KOPT-K1 (cell line): ENCODE measurements around the gene HSP90AB1.

Experiments used
- H3K27ac ChIP-seq: fragments of 200-600 bp; sonication (generic); 2 replicates; pipeline ENCODE4 v1.5.1; 2016; ENCODE audit warnings: antibody characterized with exemption, mild to moderate bottlenecking, low read depth, low read length; ENCODE audit not compliant: poor library complexity, severe bottlenecking
- H3K36me3 ChIP-seq: fragments of 200-600 bp; sonication (generic); 2 replicates; pipeline ENCODE4 v1.5.1; 2017; ENCODE audit warnings: antibody characterized with exemption, mild to moderate bottlenecking, low read length, moderate library complexity; ENCODE audit not compliant: insufficient read depth
- H3K9me3 ChIP-seq: fragments of 200-600 bp; sonication (generic); 2 replicates; pipeline ENCODE4 v1.5.1; 2017; ENCODE audit warnings: antibody characterized with exemption, low read length, mild to moderate bottlenecking; ENCODE audit not compliant: insufficient read depth, poor library complexity, severe bottlenecking

HSP90AB1 gene

DNA sequence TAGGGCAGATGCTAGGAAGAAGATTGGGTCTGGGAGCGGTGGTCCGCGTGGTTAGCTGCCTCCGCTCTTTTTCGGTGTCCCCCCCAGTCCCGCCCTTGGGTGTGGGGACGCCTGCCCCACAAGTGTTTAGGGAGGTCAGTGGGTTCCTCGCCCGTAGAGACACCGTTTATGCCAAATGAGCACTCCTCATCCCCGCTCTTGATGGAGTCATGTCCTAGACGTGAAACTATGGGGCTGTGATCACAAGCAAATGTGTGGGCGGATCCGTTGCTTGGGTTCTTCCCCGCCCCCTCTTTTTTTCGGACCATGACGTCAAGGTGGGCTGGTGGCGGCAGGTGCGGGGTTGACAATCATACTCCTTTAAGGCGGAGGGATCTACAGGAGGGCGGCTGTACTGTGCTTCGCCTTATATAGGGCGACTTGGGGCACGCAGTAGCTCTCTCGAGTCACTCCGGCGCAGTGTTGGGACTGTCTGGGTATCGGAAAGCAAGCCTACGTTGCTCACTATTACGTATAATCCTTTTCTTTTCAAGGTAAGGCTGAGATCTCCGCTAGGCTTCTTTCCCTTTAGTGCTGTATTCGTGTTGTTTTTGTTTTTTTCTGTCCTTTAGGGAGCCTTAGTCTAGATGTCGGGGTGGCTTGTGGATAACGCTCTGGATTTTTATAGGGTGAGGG, at the start of gene HSP90AB1:
Gene HSP90AB1 (plus strand): TSS at position 439 of the 675 bp plus-strand sequence. CDS start 1,529 bp downstream, outside the sequence.
- Histone ChIP-seq H3K27ac (peak within 1 kb of the TSS; percentile 89), H3K9me3 (no peaks in the 10 kb centered on the region), H3K36me3 (peaks cover 45% of the 10 kb centered on the region)

DNA sequence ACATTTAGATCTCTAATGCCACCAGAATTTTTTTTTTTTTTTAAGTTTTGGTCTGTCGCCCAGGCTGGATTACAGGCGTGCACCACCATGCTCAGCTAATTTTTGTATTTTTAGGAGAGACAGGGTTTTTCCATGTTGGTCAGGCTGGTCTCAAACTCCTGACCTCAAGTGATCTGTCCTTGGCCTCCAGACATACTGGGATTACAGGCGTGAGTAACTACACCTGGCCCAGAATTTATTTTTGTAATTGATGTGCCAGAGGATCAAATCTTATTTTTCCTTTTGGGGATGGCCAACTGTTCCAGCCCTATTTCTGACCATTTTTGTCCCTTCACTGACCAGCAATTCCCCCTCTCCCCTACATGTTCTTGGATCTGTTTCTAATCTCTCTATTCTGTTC, 48.2 kb upstream of the HSP90AB1 start:
- no peaks in the 10 kb centered on the region for H3K36me3 ChIP-seq

DNA sequence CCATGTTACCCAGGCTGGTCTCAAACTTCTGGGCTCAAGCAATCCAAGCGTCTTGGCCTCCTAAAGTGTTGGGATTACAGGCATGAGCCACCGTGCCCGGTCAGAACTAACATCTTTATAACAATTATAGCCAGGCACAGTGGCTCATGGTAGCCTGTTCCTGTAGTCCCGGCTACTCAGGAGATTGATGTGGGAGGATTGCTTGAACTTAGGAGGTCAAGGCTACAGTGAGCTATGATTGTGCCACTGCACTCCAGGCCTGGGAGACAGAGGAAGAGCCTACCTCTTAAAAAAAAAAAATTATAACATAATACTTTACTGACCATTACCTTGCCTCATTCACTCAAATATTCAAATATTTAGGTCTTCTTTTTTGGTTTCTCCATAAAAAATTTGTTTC, 47.0 kb upstream of the HSP90AB1 start:
- Histone ChIP-seq H3K36me3 (no peaks in the 10 kb centered on the region), H3K27ac (no peak overlapping the region), H3K9me3 (no peaks in the 10 kb centered on the region)

More for the DNA sequence above, 48.2 kb upstream of the HSP90AB1 start:
- Histone ChIP-seq H3K27ac (no peak overlapping the region), H3K9me3 (no peaks in the 10 kb centered on the region)

DNA sequence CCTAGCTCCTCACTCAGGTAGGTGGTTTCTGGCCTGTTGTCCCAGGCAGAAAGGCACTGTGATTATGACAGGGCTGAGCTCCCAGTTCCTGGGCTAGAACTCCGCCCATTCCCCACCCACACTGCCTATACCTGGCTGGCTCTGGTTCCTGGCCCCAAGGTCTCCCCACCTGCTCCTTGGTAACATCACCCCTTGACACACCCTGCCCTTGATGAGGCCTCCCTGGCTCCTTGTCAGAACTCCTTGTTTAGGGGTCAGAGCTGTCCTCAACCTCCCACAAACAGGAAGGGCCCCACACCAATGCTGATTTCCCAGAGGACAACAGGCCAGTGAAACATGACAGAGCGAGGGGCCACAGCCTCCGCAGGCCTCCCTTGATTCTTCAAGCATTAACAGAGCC, 45.7 kb upstream of the HSP90AB1 start:
- no peak overlapping the region for H3K27ac ChIP-seq

DNA sequence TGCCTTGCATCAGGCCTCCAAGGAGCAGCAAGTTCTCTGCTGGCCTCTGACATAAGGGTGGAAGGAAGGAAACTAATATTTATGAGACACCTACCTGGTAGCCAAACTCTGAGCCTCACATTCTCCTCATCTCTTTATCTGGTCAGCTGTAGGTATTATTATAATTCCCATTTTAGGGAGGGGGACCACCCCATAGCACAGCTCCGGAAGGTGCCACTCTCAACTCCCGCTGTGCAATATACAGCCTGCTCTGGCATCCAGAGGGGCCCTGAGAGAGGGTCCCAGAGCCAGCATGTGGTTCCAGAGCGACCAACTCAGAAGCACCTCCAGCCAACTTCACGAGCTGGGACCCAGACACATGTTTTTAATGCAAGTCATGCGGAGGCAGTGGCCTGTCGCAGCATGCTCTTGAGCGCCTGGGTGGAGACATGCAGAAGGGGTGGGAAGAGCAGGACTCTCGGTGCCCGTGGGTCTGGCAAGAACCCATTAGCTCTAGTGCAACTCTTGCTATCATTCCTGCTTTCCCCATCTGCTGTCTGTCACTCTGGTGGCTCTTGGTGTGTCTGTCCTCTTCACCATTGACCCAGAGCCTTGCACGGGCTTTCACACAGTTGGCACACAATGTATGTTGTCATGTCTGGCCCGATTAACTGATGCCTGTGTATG, 45.1 kb upstream of the HSP90AB1 start:
- H3K36me3 ChIP-seq: no peaks in the 10 kb centered on the region
- no peaks in the 10 kb centered on the region for H3K9me3 ChIP-seq
- no peak overlapping the region for H3K27ac ChIP-seq

More for the DNA sequence above, 45.7 kb upstream of the HSP90AB1 start:
- Histone ChIP-seq H3K9me3 (no peaks in the 10 kb centered on the region), H3K36me3 (no peaks in the 10 kb centered on the region)

DNA sequence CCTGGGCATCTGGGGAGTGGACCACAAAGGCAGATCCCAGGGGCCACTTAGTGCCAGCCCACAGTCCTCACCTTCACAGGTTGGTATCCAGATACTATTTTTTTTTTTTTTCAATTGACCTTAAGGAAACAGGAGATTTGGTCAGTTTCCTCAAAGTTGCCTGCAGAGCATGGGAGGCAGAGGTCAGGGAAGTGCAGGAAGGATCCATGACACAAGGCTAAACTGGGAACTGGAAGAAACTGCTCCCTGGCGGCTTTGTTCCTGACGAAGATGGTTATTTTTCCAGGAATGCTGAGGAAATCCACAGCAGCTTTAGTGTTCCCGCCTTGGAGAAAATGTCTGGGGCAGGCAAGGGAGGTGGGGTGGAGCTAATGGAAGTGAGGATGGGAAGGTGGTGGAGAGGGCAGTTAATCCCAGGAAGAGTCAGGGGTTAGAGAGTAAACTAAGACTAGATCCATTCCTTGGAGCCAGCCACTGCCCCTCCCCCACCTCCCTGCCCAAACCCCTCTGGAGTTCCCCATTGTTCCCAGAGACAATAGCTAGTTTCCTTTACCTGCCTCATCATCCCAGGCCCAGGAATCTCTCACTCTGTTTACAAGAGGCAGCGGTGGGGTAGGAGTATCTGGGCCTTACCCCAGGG, 44.4 kb upstream of the HSP90AB1 start:
- H3K9me3 ChIP-seq: no peaks in the 10 kb centered on the region
- H3K27ac ChIP-seq: no peak overlapping the region

DNA sequence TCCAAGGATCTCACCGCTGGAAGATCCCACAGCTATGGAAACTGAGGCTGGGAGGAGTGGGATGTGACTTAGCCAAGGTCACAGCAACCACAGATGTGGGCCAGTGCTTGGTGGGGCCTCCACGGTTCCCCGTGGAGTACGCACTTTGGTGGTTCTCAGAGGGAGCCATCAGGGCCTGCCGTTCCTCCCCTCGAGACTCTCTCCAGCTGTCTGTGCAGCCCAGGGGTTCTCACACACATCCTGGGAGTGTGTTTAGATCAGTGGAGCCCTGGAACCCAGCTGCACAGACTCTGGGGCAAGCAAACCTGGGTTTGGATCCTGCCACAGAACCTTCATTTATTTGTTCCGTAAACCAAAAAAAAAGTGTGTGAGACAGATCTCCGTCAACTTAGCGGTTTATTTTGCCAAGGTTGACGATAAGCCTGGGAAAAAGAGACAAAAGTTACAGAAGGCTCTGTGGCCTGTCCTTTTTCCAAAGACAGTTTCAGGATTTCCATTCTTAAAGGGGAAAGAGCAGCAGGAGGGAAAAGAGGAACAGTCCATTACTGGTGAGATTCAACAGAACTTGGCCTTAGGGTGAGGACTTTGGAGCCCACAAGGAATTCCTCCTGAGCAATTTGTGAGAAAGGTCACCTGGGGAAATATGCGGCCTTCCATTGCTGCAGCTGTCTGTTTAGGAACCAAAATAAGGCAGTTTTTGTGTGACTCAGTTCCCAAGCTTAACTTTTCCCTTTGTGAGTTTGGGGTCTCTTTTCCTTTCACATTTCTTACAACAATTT, 43.7 kb upstream of the HSP90AB1 start:
- no peaks in the 10 kb centered on the region for H3K9me3 ChIP-seq
- no peaks in the 10 kb centered on the region for H3K36me3 ChIP-seq
- H3K27ac ChIP-seq: no peak overlapping the region

More for the DNA sequence above, 44.4 kb upstream of the HSP90AB1 start:
- no peaks in the 10 kb centered on the region for H3K36me3 ChIP-seq

DNA sequence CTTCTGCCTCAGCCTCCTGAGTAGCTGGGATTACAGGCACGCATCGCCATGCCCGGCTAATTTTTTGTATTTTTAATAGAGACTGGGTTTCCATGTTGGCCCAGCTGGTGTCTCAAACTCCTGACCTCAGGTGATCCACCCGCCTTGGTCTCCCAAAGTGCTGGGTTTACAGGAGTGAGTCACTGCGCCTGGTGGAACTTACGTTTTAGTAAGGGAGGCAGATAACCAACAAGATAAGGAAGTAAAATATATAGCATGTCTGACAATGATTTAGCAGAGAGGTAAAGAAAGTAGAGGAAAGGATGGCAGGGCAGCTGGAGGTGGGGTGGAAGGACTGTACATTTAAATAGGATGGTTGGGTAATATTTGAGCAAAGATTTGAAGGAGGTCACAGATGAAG, 42.9 kb upstream of the HSP90AB1 start:
- H3K36me3 ChIP-seq: no peaks in the 10 kb centered on the region
- no peak overlapping the region for H3K27ac ChIP-seq
- H3K9me3 ChIP-seq: no peaks in the 10 kb centered on the region

DNA sequence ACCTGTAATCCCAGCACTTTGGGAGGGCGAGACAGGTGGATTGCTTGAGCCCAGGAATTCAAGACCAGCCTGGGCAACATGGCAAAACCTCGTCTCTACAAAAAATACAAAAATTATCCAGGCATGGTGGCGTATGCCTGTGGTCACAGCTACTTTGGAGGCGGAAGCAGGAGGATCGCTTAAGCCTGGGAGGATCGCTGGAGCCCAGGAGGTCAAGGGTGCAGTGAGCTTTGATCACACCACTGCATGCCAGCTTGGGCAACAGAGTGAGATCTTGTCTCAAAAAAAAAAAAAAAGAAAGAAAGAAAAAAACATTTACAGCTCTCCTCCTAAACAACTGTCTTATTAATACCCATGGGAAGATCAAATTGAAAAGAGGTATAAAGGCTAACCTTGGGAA, 38.9 kb upstream of the HSP90AB1 start:
- no peaks in the 10 kb centered on the region for H3K36me3 ChIP-seq
- H3K27ac ChIP-seq: no peak overlapping the region
- no peaks in the 10 kb centered on the region for H3K9me3 ChIP-seq

DNA sequence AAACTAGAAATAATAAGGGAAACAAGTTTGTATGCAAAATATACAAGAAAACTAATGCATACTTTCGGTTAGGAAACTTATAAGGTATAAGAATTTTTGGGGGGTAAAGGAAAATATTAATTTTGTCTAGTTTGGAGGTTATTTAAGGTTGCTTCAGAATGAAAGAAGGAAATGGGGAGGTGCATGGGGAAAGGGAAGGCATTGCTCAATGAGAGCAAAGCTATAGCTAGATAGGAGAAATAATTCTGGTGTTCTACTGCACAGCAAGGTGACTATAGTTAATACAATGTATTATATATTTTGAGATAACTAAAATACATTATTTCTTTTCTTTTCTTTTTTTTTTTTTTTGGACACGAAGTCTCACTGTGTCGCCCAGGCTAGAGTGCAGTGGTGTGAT, 35.6 kb upstream of the HSP90AB1 start:
- Histone ChIP-seq H3K27ac (no peak overlapping the region), H3K9me3 (no peaks in the 10 kb centered on the region), H3K36me3 (no peaks in the 10 kb centered on the region)

DNA sequence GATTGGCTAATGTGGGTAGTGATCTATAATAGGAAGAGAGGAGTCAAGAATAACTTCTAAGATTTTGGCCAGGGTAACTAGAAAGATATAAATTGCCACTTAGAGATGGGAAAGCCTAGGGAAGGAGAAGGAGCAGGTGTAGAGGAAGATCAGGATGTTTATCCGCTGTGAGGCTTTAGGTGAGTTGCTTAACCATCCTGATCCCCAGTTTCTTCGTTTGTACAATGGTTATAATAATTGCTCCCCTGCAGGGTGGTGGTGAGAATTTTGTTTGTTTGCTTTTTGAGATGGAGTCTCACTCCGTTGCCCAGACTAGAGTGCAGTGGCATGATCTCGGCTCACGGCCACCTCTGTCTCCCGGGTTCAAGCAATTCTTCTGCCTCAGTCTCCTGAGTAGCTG, 32.6 kb upstream of the HSP90AB1 start:
- no peaks in the 10 kb centered on the region for H3K9me3 ChIP-seq

DNA sequence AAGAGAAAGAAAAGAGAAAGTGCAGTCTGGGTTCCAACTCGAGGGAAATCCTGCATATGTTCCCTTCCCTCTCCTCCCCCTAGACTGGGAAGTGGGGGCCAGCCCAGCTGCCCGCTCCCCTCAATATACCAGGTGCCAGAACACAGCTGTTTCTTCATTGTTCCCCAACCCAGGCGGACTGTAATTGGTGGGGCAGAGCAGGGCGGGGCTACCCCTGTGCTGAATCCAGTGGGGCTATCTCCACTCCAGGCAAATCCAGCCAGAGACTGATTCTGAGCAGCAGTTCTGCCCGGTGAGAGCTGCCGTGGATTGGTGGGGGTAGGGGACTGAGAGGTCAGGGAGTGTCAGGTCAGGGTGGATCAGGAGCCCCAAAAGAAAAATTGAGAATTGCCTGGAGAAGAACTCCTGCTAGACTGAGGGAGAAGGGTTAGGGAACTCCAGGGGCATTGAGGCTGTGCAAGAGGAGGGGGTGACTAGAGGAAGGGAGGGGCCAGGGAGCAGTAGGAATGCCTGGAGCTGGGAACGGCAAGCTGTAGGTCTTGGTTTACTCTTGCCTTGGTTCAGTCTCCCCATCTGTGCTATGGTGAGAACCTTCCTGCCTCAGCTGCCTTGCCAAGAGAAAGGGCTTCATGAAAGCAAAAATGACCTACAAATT, 30.1 kb upstream of the HSP90AB1 start, which contains the start of gene MYMX:
Gene MYMX (plus strand): TSS at position 250 of the 655 bp plus-strand sequence. CDS start 546 bp downstream, outside the sequence.
- Histone ChIP-seq H3K36me3 (no peaks in the 10 kb centered on the region), H3K9me3 (no peaks in the 10 kb centered on the region), H3K27ac (peak within 1 kb of the TSS; percentile 93)

More for the DNA sequence above, 32.6 kb upstream of the HSP90AB1 start:
- Histone ChIP-seq H3K27ac (no peak overlapping the region), H3K36me3 (no peaks in the 10 kb centered on the region)

DNA sequence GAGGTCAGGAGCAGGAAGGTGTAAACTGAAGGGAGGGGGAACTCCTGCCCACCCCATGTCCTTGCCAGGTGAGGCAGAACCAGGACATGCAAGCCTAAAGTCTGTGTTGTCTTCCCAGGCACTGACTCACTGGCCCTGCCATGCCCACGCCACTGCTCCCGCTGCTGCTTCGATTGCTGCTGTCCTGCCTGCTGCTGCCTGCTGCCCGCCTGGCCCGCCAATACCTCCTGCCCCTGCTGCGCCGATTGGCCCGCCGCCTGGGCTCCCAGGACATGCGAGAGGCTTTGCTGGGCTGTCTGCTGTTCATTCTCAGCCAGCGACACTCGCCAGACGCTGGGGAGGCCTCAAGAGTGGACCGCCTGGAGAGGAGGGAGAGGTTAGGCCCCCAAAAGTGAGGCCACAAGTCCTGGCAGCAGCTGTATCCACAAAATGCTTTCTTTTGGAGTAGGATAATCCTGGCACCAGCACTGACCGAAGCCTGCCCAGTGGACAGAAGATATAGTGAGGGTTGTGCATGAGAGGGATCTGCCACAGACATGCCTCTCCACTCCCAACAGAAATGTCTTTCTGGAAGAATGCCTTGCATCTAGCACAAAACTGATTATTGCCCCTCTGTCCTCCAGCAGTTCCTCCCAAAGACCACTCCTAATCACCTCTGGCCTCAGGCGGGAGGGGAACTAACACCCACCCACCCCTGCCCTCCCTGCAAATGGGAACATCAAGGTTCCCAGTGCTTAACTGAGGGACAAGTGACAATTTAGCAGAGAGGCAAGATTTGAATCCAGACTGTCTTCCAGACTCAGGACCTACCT, 29.4 kb upstream of the HSP90AB1 start:
- H3K27ac ChIP-seq: peak overlapping the region; percentile 93
- H3K9me3 ChIP-seq: no peaks in the 10 kb centered on the region
- no peaks in the 10 kb centered on the region for H3K36me3 ChIP-seq
